DND-41 (cell line): ENCODE data around the gene GP9.

Experiments
- CTCF ChIP-seq: IDR thresholded peaks from 2 replicates; pipeline ENCODE4 v1.5.1; 2012; ENCODE audit warnings: borderline replicate concordance, low read length, moderate library complexity, mild to moderate bottlenecking; ENCODE audit not compliant: poor library complexity, severe bottlenecking; ENCODE audit errors: extremely low read depth
- EZH2 ChIP-seq: IDR thresholded peaks from 3 replicates; pipeline ENCODE4 v1.6.1; 2012; ENCODE audit warnings: borderline replicate concordance, low read depth, mild to moderate bottlenecking, moderate library complexity, low read length, inconsistent platforms; ENCODE audit not compliant: severe bottlenecking

DNA sequence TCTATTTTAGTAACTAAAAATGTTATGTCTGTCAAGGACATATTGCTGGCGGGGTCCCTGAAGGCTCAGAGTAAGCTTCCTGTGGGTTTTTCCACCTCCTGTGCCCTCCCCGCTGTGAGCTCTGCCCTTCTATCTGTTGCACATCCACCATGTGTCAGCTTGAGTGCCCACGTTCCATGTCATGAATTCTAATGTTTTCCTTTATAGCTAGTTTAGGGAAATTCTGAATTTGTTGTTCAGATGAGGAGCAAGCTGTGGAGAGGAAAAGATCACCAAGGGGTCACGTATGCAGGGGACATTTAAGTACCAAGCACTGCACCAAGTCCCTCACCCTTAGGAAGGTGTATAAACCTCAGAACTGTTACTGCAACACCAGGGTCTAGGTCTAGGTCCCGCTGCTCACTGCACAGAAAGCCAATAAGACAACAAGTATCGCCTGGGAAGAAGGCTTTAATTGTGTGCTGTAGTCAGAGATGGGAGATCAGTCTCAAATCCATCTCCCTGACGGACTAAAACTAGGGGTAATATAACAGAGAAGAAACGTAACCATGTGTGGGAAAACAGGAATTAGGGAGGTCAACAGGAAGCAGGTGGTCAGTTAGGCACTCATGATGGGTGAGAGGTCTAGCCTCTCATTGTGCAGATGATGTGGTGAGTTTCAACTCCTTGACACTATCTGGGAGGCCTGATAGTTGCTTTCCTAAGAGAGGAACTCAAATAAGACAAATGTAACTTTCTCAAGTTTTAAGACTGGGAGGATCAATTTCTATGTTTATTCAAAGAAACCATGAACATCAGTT is 9.7 kb downstream of the GP9 start:
- TF ChIP-seq CTCF (no peak), EZH2 (no peak)
